ENCODE results near the gene MEGF11. TPM values are rescaled to one million over a fixed set of nuclear protein-coding genes. Genes with fewer than 3 reads are reported as not detected.

MEGF11 gene
- total RNA-seq, 1 donor from 2014 or later: 0.25 TPM

GRCh38 chr15:66045542-66045941, 208.0 kb downstream of the MEGF11 start:
- intact Hi-C loops (cut with DNase I): no loop called here
- DNase-seq (ENCODE audit: extremely low spot score in 2 of 2): no peak
- Histone ChIP-seq H3K4me1 (no peaks in the 10 kb centered on the region), H3K4me3 (no peak overlapping the region), H3K27ac (no peak overlapping the region), H3K36me3 (no peaks in the 10 kb centered on the region), H3K9me3 (no peaks in the 10 kb centered on the region), H3K27me3 (no peaks in the 10 kb centered on the region)
- TF ChIP-seq POLR2AphosphoS5 (IDR thresholded peaks at IDR 0.05; ENCODE audit: insufficient read depth in 1 of 2, low read depth in 1 of 2) (no peak), CTCF (IDR thresholded peaks at IDR 0.05) (no peak), POLR2A (IDR thresholded peaks at IDR 0.05) (no peak)

- Histone ChIP-seq H3K36me3 (no peaks in the 10 kb centered on the region), H3K4me3 (no peak overlapping the region), H3K27me3 (no peaks in the 10 kb centered on the region), H3K27ac (no peak overlapping the region), H3K9me3 (no peaks in the 10 kb centered on the region), H3K4me1 (no peaks in the 10 kb centered on the region)
- intact Hi-C loops (cut with DNase I): no loop called here
- DNase-seq (ENCODE audit: extremely low spot score in 2 of 2): no peak
- TF ChIP-seq CTCF (IDR thresholded peaks at IDR 0.05): no peak
- TF ChIP-seq POLR2A (IDR thresholded peaks at IDR 0.05): no peak
- no peak for TF ChIP-seq POLR2AphosphoS5 (IDR thresholded peaks at IDR 0.05; ENCODE audit: insufficient read depth in 1 of 2, low read depth in 1 of 2)
These were observed 208.7 kb downstream of the MEGF11 start for GRCh38 chr15:66044837-66045236.

- DNase-seq (ENCODE audit: extremely low spot score in 2 of 2): no peak
- Histone ChIP-seq H3K27ac (no peak overlapping the region), H3K4me1 (no peaks in the 10 kb centered on the region), H3K9me3 (no peaks in the 10 kb centered on the region), H3K4me3 (no peak overlapping the region), H3K36me3 (no peaks in the 10 kb centered on the region), H3K27me3 (no peaks in the 10 kb centered on the region)
- TF ChIP-seq POLR2AphosphoS5 (IDR thresholded peaks at IDR 0.05; ENCODE audit: insufficient read depth in 1 of 2, low read depth in 1 of 2) (no peak), CTCF (IDR thresholded peaks at IDR 0.05) (no peak)
- intact Hi-C loops (cut with DNase I): no loop called here
These were observed 210.3 kb downstream of the MEGF11 start for GRCh38 chr15:66043264-66043663.

GRCh38 chr15:66042624-66043023, 210.9 kb downstream of the MEGF11 start:
- no peak for DNase-seq (ENCODE audit: extremely low spot score in 2 of 2)

GRCh38 chr15:66041276-66041675, 212.3 kb downstream of the MEGF11 start:
- Histone ChIP-seq H3K36me3 (no peaks in the 10 kb centered on the region), H3K27me3 (no peaks in the 10 kb centered on the region), H3K27ac (no peak overlapping the region), H3K4me3 (no peak overlapping the region), H3K4me1 (no peaks in the 10 kb centered on the region), H3K9me3 (no peaks in the 10 kb centered on the region)
- DNase-seq (ENCODE audit: extremely low spot score in 2 of 2): no peak
- TF ChIP-seq POLR2A (IDR thresholded peaks at IDR 0.05): no peak
- TF ChIP-seq POLR2AphosphoS5 (IDR thresholded peaks at IDR 0.05; ENCODE audit: insufficient read depth in 1 of 2, low read depth in 1 of 2): no peak
- TF ChIP-seq CTCF (IDR thresholded peaks at IDR 0.05): no peak
- intact Hi-C loops (cut with DNase I): no loop called here

More at GRCh38 chr15:66042624-66043023, 210.9 kb downstream of the MEGF11 start:
- TF ChIP-seq POLR2A (IDR thresholded peaks at IDR 0.05) (no peak), CTCF (IDR thresholded peaks at IDR 0.05) (no peak), POLR2AphosphoS5 (IDR thresholded peaks at IDR 0.05; ENCODE audit: insufficient read depth in 1 of 2, low read depth in 1 of 2) (no peak)
- no peak overlapping the region for H3K4me3 ChIP-seq
- no peak overlapping the region for H3K27ac ChIP-seq
- no peaks in the 10 kb centered on the region for H3K4me1 ChIP-seq
- no peaks in the 10 kb centered on the region for H3K9me3 ChIP-seq
- no peaks in the 10 kb centered on the region for H3K27me3 ChIP-seq
- H3K36me3 ChIP-seq: no peaks in the 10 kb centered on the region
- intact Hi-C loops (cut with DNase I): no loop called here
